Stomach (tissue), 4 donors: Measurements from ENCODE around the gene TMEM178B.

Experiments used
- CTCF ChIP-seq, 7 experiments: fragments of 450-650 bp in 4 of 7; fragments of 200-600 bp in 3 of 7; sonication (generic) in 3 of 7; IDR thresholded peaks; one replicate each; pipeline ENCODE4 v1.5.1; 2016 to 2019; ENCODE audit warnings: antibody characterized with exemption in 7 of 7, control low read depth in 2 of 7, mild to moderate bottlenecking in 1 of 7
- EP300 ChIP-seq: sonication (generic); formaldehyde crosslinking; IDR thresholded peaks from one replicate; pipeline ENCODE4 v1.6.1; 2017; ENCODE audit warnings: antibody characterized with exemption
- POLR2A ChIP-seq, 4 donors: fragments of 450-650 bp; IDR thresholded peaks; one replicate each; pipeline ENCODE4 v1.6.1; 2016; ENCODE audit warnings: antibody characterized with exemption in 4 of 4, control low read depth in 2 of 4, mild to moderate bottlenecking in 1 of 4, moderate library complexity in 1 of 4
- POLR2AphosphoS5 ChIP-seq, 3 donors: sonication (generic); formaldehyde crosslinking; IDR thresholded peaks; one replicate each; pipeline ENCODE4 v1.6.1; 2016; ENCODE audit warnings: antibody characterized with exemption in 3 of 3

- TF ChIP-seq EP300 (no peak), CTCF (IDR thresholded peaks at IDR 0.05) (no peak), POLR2AphosphoS5 (IDR thresholded peaks at IDR 0.05) (no peak), POLR2A (IDR thresholded peaks at IDR 0.05) (no peak)
Observed at GRCh38 chr7:141483044-141483443, 409.2 kb downstream of the TMEM178B start.
